ENCODE data around the gene MZT2A.
"Not testable (repeated sequence)": the region's sequence is repeated elsewhere in the genome, so short reads cannot be mapped to it uniquely, and the experiment has no call there.

Gene MZT2A

GRCh38 chr2:131517106-131517831 is 25.1 kb upstream of the MZT2A start:
- TF ChIP-seq, protein P1, sequence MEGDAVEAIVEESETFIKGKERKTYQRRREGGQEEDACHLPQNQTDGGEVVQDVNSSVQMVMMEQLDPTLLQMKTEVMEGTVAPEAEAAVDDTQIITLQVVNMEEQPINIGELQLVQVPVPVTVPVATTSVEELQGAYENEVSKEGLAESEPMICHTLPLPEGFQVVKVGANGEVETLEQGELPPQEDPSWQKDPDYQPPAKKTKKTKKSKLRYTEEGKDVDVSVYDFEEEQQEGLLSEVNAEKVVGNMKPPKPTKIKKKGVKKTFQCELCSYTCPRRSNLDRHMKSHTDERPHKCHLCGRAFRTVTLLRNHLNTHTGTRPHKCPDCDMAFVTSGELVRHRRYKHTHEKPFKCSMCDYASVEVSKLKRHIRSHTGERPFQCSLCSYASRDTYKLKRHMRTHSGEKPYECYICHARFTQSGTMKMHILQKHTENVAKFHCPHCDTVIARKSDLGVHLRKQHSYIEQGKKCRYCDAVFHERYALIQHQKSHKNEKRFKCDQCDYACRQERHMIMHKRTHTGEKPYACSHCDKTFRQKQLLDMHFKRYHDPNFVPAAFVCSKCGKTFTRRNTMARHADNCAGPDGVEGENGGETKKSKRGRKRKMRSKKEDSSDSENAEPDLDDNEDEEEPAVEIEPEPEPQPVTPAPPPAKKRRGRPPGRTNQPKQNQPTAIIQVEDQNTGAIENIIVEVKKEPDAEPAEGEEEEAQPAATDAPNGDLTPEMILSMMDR (conservative IDR thresholded peaks at IDR 0.05; ENCODE audit: low read depth) = no peak
- H3K27ac ChIP-seq = no peak overlapping the region
- no peak for DNase-seq (ENCODE audit: low spot score)
- CTCF ChIA-PET = no interaction called here
- POLR2A ChIA-PET (ENCODE audit: low non-redundant PET) = no interaction called here

DNA sequence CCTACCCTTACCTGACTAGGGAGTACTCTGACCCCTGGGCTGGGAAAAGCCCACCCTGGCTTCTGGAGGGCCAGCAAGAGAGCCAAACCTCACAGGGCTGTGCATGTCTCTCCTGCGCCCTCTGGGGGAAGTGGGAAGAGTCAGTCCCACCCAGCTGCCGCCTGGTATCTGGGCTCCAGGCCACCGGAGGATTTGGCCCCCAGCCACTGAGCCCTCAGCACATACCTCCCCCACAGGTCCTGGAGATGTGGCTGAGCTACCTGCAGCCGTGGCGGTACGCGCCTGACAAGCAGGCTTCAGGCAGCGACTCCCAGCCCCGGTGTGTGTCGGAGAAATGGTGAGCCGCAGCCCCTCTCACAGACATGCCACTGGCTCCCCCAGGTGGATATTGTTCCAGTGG is 24.4 kb upstream of the MZT2A start:
- DNase-seq (ENCODE audit: low spot score); CTCF ChIA-PET; POLR2A ChIA-PET (ENCODE audit: low non-redundant PET); H3K27ac ChIP-seq: not testable (repeated sequence)

- ChIA-PET POLR2A (ENCODE audit: low non-redundant PET) (no interaction called here), CTCF (no interaction called here)
- no peak for DNase-seq (ENCODE audit: low spot score)
- H3K27ac ChIP-seq = no peak overlapping the region
- TF ChIP-seq, protein P1 (conservative IDR thresholded peaks at IDR 0.05; ENCODE audit: low read depth) = no peak
Observed at GRCh38 chr2:131516011-131516410, 23.8 kb upstream of the MZT2A start.

GRCh38 chr2:131515235-131515634 is 23.0 kb upstream of the MZT2A start:
- POLR2A ChIA-PET (ENCODE audit: low non-redundant PET) = not testable (repeated sequence)

DNA sequence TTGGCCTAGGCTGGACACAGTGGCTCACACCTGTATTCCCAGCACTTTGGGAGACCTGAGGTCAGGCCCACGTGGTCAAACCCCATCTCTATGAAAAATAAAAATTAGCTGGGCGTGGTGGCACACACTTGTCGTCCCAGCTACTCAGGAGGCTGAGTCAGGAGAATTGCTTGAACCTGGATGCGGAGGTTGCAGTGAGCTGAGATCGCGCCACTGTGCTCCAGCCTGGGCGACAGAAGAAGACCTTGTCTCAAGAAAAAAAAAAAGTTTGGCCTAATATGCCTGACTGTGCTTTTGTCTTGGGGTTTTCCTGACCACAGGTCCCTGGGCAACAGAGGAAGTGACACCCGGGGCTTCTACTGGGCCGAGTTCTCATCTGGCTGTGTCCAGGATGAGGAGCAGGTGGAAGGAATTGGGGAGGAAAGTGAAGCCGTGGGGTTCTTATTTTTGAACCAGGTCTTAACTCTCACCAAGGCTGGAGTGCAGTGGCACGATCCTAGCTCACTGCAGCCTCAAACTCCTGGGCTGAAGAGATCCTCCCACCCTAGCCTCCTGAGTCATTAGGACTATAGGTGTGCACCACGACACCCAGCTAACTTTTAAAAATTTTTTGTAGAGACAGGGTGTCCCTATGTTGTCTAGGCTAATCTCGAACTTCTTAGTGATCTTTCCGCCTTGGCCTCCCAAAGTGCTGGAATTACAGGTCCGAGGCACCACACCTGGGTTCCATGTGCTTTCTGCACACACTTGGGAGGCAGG is 22.4 kb upstream of the MZT2A start:
- CTCF ChIA-PET = interaction anchor here (1.1 kb wide), 1 partner anchor 22 kb away, joined by 6 read pairs; the partner anchor contains the start of gene MZT2A
- POLR2A ChIA-PET (ENCODE audit: low non-redundant PET); DNase-seq (ENCODE audit: low spot score); H3K27ac ChIP-seq: not testable (repeated sequence)

More at GRCh38 chr2:131515235-131515634, 23.0 kb upstream of the MZT2A start:
- H3K27ac ChIP-seq; CTCF ChIA-PET; DNase-seq (ENCODE audit: low spot score): not testable (repeated sequence)

GRCh38 chr2:131511969-131512870 is 20.0 kb upstream of the MZT2A start:
- DNase-seq (ENCODE audit: low spot score) = not testable (repeated sequence)

GRCh38 chr2:131511291-131511968 is 19.2 kb upstream of the MZT2A start:
- CTCF ChIA-PET; DNase-seq (ENCODE audit: low spot score); H3K27ac ChIP-seq; POLR2A ChIA-PET (ENCODE audit: low non-redundant PET): not testable (repeated sequence)

More at GRCh38 chr2:131511969-131512870, 20.0 kb upstream of the MZT2A start:
- CTCF ChIA-PET; POLR2A ChIA-PET (ENCODE audit: low non-redundant PET); H3K27ac ChIP-seq: not testable (repeated sequence)

DNA sequence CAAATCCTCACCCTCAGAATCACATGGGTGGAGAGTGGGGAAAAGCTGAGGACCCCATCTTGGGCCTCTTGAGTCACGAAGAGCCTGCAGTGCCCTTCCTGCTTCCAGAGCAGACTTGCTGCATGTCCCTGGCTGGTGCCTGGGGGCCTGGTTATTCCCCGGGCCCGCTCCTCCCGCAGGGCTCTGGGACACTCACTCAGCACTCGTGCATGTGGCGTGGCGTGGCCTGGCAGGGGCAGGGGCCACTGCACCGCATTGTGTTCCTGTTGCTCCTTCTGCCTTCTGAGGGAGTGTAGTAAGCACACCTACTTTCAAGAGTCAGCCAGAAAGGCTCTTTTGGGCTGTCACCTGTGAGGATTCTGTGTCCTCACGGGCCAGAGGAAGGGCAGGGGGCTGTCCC is 17.4 kb upstream of the MZT2A start:
- POLR2A ChIA-PET (ENCODE audit: low non-redundant PET) = no interaction called here

DNA sequence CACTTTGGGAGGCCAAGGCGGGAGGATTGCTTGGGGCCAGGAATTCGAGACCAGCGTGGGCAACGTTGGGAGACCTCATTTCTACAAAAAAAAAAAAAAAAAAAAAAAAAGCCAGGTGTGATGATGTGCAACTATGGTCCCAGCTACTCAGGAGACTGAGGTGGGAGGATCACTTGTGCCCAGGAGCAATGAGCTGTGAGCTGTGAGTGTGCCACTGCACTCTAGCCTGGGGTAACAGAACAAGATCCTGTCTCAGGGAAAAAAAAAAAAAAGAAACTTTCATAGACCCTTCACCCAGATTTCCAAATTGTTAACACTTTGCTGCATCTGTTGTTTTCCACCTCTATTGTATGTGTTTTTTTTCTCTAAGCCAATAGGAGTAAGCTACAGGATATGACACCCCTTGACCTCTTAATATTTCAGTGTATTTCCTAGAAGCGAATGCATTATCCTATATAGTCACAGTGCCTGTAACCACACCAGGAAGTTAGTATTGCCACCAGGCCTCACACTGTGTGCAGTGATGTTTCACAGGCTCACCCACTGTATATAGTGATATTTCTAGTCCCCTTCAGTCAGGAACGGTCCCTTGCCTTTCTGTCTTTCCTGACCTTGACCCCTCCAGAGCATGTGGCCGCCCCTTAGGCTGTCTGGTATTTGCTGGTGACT is 12.0 kb upstream of the MZT2A start:
- H3K27ac ChIP-seq; POLR2A ChIA-PET (ENCODE audit: low non-redundant PET); CTCF ChIA-PET; DNase-seq (ENCODE audit: low spot score): not testable (repeated sequence)

More for the DNA sequence above, 17.4 kb upstream of the MZT2A start:
- TF ChIP-seq, protein P1 (conservative IDR thresholded peaks at IDR 0.05; ENCODE audit: low read depth) = no peak
- no peak overlapping the region for H3K27ac ChIP-seq
- DNase-seq (ENCODE audit: low spot score) = no peak
- CTCF ChIA-PET = no interaction called here

DNA sequence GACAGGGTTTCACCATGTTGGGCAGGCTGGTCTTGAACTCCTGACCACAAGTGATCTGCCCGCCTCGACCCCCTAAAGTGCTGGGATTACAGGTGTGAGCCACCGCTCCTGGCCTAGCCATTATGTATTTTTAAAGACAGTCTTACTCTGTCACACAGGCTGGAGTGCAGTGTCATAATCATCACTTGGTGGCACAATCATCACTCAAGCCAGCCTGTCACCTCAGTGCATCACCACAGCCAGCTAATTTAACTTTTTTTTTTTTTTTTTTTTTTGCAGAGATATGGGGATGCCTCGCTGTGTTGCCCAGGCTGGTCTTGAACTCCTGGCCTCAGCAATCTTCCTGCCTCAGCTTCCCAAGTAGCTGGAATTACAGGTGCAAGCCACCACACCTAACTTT is 11.4 kb upstream of the MZT2A start:
- POLR2A ChIA-PET (ENCODE audit: low non-redundant PET); DNase-seq (ENCODE audit: low spot score); CTCF ChIA-PET; H3K27ac ChIP-seq: not testable (repeated sequence)

DNA sequence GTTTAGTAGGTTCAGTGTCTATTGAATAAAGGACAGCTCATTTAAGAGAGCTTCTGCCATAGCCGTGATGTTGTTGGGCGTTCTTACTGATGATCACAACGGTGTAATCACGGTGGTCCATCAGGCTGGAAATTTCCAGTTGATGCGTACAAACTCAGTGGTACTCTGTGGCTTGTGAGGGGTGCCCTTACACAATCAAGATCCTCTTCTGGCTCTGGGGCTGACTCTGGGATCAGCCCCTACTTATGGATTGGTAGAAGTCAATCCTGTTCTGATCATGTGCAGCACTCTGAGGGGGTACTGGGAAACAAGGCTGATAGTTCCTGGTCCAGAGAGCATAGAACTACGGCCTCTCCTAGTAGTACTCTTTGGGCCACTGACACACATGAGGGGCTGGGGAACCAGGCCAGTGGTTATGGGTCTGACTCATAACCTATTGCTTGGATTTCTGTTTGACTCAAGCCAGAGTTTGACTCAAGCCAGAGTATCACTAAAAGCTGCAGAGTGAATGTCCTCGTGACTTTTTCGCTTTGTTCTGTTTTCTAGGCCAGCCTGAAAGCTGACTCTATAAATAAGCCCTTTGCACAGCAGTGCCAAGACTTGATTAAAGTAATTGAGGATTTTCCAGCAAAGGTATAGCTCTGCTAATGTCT is 6.2 kb upstream of the MZT2A start:
- CTCF ChIA-PET; DNase-seq (ENCODE audit: low spot score); H3K27ac ChIP-seq; POLR2A ChIA-PET (ENCODE audit: low non-redundant PET): not testable (repeated sequence)

GRCh38 chr2:131495506-131495905 is 3.3 kb upstream of the MZT2A start:
- DNase-seq (ENCODE audit: low spot score); CTCF ChIA-PET; H3K27ac ChIP-seq; POLR2A ChIA-PET (ENCODE audit: low non-redundant PET): not testable (repeated sequence)
